Osteoblast (primary cell): ENCODE measurements around the gene RNF112. TPM values are rescaled to one million over a fixed set of nuclear protein-coding genes. Genes with fewer than 3 reads are reported as not detected.

Source experiments
- DNase-seq: peaks from one replicate; pipeline ENCODE4 v3.0.0; 2011; ENCODE audit warnings: low spot score, mixed read lengths; ENCODE audit not compliant: insufficient read length; ENCODE audit errors: missing footprints
- H2AFZ ChIP-seq: 2 replicates; pipeline ENCODE4 v1.6.0; 2011; ENCODE audit warnings: mild to moderate bottlenecking, low read length
- H3K27ac ChIP-seq: 2 replicates; pipeline ENCODE4 v1.5.1; 2011; ENCODE audit warnings: mild to moderate bottlenecking, low read depth, low read length, moderate library complexity
- H3K27me3 ChIP-seq: 2 replicates; pipeline ENCODE4 v1.6.0; 2012; ENCODE audit warnings: mild to moderate bottlenecking, control low read depth, inconsistent platforms, low read length, moderate library complexity; ENCODE audit not compliant: insufficient read depth
- H3K36me3 ChIP-seq: 2 replicates; pipeline ENCODE4 v1.5.1; 2011; ENCODE audit warnings: mild to moderate bottlenecking, low read length, control low read depth, moderate library complexity; ENCODE audit not compliant: insufficient read depth
- H3K4me1 ChIP-seq: 2 replicates; pipeline ENCODE4 v1.5.1; 2011; ENCODE audit warnings: mild to moderate bottlenecking, low read length, control low read depth, moderate library complexity; ENCODE audit not compliant: insufficient read depth
- H3K4me2 ChIP-seq: 2 replicates; pipeline ENCODE4 v1.6.0; 2011; ENCODE audit warnings: mild to moderate bottlenecking, low read length; ENCODE audit not compliant: insufficient read depth
- H3K4me3 ChIP-seq: fragments of 200-600 bp; sonication (generic); 3 replicates; pipeline ENCODE4 v1.5.1; 2012; ENCODE audit warnings: mild to moderate bottlenecking, low read length, inconsistent platforms; ENCODE audit not compliant: insufficient read depth
- H3K79me2 ChIP-seq: 2 replicates; pipeline ENCODE4 v1.6.0; 2012; ENCODE audit warnings: mild to moderate bottlenecking, low read length, control low read depth, inconsistent platforms; ENCODE audit not compliant: insufficient read depth
- H3K9me3 ChIP-seq: 2 replicates; pipeline ENCODE4 v1.5.1; 2011; ENCODE audit warnings: low read depth, low read length, control low read depth
- H4K20me1 ChIP-seq: 2 replicates; pipeline ENCODE4 v1.6.0; 2012; ENCODE audit warnings: mild to moderate bottlenecking, low read length, control low read depth; ENCODE audit not compliant: insufficient read depth
- CTCF ChIP-seq: IDR thresholded peaks from 2 replicates; pipeline ENCODE4 v1.5.1; 2011; ENCODE audit warnings: mild to moderate bottlenecking, low read depth, low read length, moderate library complexity; ENCODE audit errors: extremely low read depth
- total RNA-seq: library from RNA; depleted of rRNA; stranded (reverse); fragments of >200 nt; gene quantifications from 2 replicates; pipeline ENCODE4 v1.2.3, GENCODE V29; 2012

RNF112 gene
- total RNA-seq, 1 donor = 0.36 TPM

- peak; percentile 42 for DNase-seq
Observed at GRCh38 chr17:19415806-19416775, 5.1 kb downstream of the RNF112 start.

GRCh38 chr17:19417611-19418010 lies 6.6 kb downstream of the RNF112 start:
- H3K79me2 ChIP-seq = no peaks in the 10 kb centered on the region
- no peaks in the 10 kb centered on the region for H4K20me1 ChIP-seq
- H3K4me2 ChIP-seq = no peak overlapping the region
- H3K36me3 ChIP-seq = no peaks in the 10 kb centered on the region
- H3K27ac ChIP-seq = no peak overlapping the region
- no peak overlapping the region for H3K4me3 ChIP-seq
- no peaks in the 10 kb centered on the region for H3K9me3 ChIP-seq
- H3K27me3 ChIP-seq = no peaks in the 10 kb centered on the region
- TF ChIP-seq CTCF = no peak
- no peak overlapping the region for H2AFZ ChIP-seq
- H3K4me1 ChIP-seq = peaks cover 16% of the 10 kb centered on the region
- DNase-seq = peak; percentile 31

More at GRCh38 chr17:19415806-19416775, 5.1 kb downstream of the RNF112 start:
- H3K9me3 ChIP-seq = no peaks in the 10 kb centered on the region
- TF ChIP-seq CTCF = no peak
- H3K4me2 ChIP-seq = no peak overlapping the region
- H3K4me1 ChIP-seq = peaks cover 16% of the 10 kb centered on the region
- H3K27ac ChIP-seq = no peak overlapping the region
- H3K27me3 ChIP-seq = no peaks in the 10 kb centered on the region
- H3K79me2 ChIP-seq = no peaks in the 10 kb centered on the region
- no peak overlapping the region for H2AFZ ChIP-seq
- no peaks in the 10 kb centered on the region for H3K36me3 ChIP-seq
- no peaks in the 10 kb centered on the region for H4K20me1 ChIP-seq
- no peak overlapping the region for H3K4me3 ChIP-seq

- TF ChIP-seq CTCF = no peak
- Histone ChIP-seq H3K9me3 (no peaks in the 10 kb centered on the region), H3K27me3 (no peaks in the 10 kb centered on the region), H3K4me3 (no peak overlapping the region), H3K27ac (peak overlapping the region; percentile 1), H3K36me3 (no peaks in the 10 kb centered on the region), H2AFZ (no peak overlapping the region), H3K4me1 (peaks cover 16% of the 10 kb centered on the region), H4K20me1 (no peaks in the 10 kb centered on the region), H3K4me2 (no peak overlapping the region), H3K79me2 (no peaks in the 10 kb centered on the region)
- peak; percentile 84 for DNase-seq
Observed at GRCh38 chr17:19418251-19418992, 7.4 kb downstream of the RNF112 start.

GRCh38 chr17:19421219-19421618 lies 10.2 kb downstream of the RNF112 start:
- peaks cover 16% of the 10 kb centered on the region for H3K4me1 ChIP-seq
- no peaks in the 10 kb centered on the region for H3K79me2 ChIP-seq
- no peaks in the 10 kb centered on the region for H3K36me3 ChIP-seq
- H3K4me3 ChIP-seq = no peak overlapping the region
- no peak overlapping the region for H2AFZ ChIP-seq
- no peaks in the 10 kb centered on the region for H3K9me3 ChIP-seq
- no peak overlapping the region for H3K27ac ChIP-seq
- DNase-seq = no peak
- H3K4me2 ChIP-seq = no peak overlapping the region
- H3K27me3 ChIP-seq = no peaks in the 10 kb centered on the region
- no peak for TF ChIP-seq CTCF
- no peaks in the 10 kb centered on the region for H4K20me1 ChIP-seq
